ENCODE data around the gene SPAG16. TPM values are rescaled to one million over a fixed set of nuclear protein-coding genes. Genes with fewer than 3 reads are reported as not detected.

Gene SPAG16
- total and polyA plus RNA-seq, 2 experiments from 2014 or later = 28.9 to 30.7 TPM

DNA sequence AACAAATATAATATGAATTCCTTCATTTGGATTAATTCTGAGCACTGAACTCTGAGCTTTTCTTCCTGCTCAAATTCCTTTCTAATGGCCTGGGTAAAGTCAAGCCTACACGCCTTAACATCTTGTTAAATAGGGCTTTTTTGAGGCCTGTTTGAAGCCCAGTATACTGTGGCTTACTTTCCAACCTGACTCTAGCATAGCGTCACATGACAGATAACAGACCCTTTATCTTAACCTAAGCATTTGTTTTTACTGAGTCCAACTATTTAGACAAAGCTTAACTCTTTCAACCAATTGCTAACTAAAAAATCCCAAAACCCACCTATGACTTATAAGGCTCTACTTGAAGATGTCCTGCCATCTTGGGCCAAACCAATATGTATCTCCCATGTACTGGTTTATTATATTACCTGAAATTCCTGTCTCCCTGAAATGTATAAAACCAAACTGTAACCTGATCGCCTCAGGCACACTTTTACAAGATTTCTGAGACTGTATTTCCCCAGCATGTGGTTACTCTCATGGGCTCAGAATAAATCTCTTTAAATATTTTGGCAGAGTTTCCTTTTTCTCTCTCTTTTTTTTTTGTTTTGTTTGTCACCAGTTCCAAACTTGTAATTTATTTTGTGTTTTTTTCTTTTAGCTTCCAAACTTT, 855.5 kb downstream of the SPAG16 start:
- Histone ChIP-seq H3K4me2 (ENCODE audit: unreplicated experiment) (no peak overlapping the region), H3K79me2 (ENCODE audit: insufficient read depth) (no peaks in the 10 kb centered on the region), H3K9me2 (ENCODE audit: insufficient read depth) (no peaks in the 10 kb centered on the region; the same call in none of the 2 replicates), H3F3A (ENCODE audit: insufficient read depth) (no peaks in the 10 kb centered on the region), H3K4me1 (ENCODE audit: insufficient read depth) (no peaks in the 10 kb centered on the region), H4K20me1 (ENCODE audit: insufficient read depth) (no peaks in the 10 kb centered on the region), H3K36me3 (ENCODE audit: low read depth) (no peaks in the 10 kb centered on the region), H3K4me3 (no peak overlapping the region), H2AFZ (no peak overlapping the region), H3K9ac (no peak overlapping the region), H3K27ac (no peak overlapping the region), H3K9me3 (ENCODE audit: low read depth) (no peaks in the 10 kb centered on the region), H3K27me3 (replicated peaks; ENCODE audit: insufficient read depth) (no peaks in the 10 kb centered on the region)
- TF ChIP-seq EZH2 (IDR thresholded peaks at IDR 0.05; ENCODE audit: insufficient read depth, poor library complexity, severe bottlenecking) (no peak), EZH2phosphoT487 (IDR thresholded peaks at IDR 0.05; ENCODE audit: insufficient read depth, low read depth) (no peak)
- in situ Hi-C loops (cut with MboI) = no loop called here
- no peak for DNase-seq
- 61 to 68% methylated on average over 3 of the region's 3 CpGs for WGBS, 2 experiments (ENCODE audit: low coverage in 1 of 2, low lambda C conversion rate in 2 of 2, missing lambda C conversion rate in 2 of 2)

- Histone ChIP-seq H2AFZ (no peak overlapping the region), H3K4me1 (ENCODE audit: insufficient read depth) (no peaks in the 10 kb centered on the region), H3F3A (ENCODE audit: insufficient read depth) (no peaks in the 10 kb centered on the region), H3K36me3 (ENCODE audit: low read depth) (no peaks in the 10 kb centered on the region), H4K20me1 (ENCODE audit: insufficient read depth) (no peaks in the 10 kb centered on the region), H3K9ac (no peak overlapping the region), H3K27ac (no peak overlapping the region), H3K9me3 (ENCODE audit: low read depth) (no peaks in the 10 kb centered on the region), H3K79me2 (ENCODE audit: insufficient read depth) (no peaks in the 10 kb centered on the region), H3K27me3 (replicated peaks; ENCODE audit: insufficient read depth) (no peaks in the 10 kb centered on the region), H3K9me2 (ENCODE audit: insufficient read depth) (no peaks in the 10 kb centered on the region), H3K4me3 (no peak overlapping the region), H3K4me2 (ENCODE audit: unreplicated experiment) (no peak overlapping the region)
- TF ChIP-seq EZH2phosphoT487 (IDR thresholded peaks at IDR 0.05; ENCODE audit: insufficient read depth, low read depth) = no peak
- TF ChIP-seq EZH2 (IDR thresholded peaks at IDR 0.05; ENCODE audit: insufficient read depth, poor library complexity, severe bottlenecking) = no peak
- in situ Hi-C loops (cut with MboI) = no loop called here
- 94 to 95% methylated on average over 1 of the region's 1 CpG for WGBS, 2 experiments (ENCODE audit: low coverage in 1 of 2, low lambda C conversion rate in 2 of 2, missing lambda C conversion rate in 2 of 2)
- no peak for DNase-seq
These were observed 872.7 kb downstream of the SPAG16 start for GRCh38 chr2:214156971-214157370.

DNA sequence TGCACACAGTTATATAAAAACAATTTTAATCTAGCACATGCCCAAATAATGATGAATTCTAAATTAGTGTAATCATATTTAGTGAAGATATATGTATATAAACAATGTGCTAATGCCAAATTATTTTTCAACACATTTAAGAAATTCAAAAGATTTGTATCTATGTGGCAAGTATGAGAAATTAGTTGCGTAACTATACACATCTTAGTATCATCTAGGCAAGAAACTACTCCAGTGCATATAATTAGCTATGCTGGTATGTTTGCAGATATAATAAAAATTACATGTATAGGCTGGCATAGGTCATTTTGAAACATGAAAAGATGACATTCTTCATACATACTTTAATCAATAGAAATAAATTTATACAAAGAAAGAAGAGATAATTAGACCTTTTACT, 874.6 kb downstream of the SPAG16 start:
- no peak overlapping the region for H3K27ac ChIP-seq
- no peaks in the 10 kb centered on the region for H3K36me3 ChIP-seq (ENCODE audit: low read depth)
- in situ Hi-C loops (cut with MboI) = no loop called here
- H3K4me3 ChIP-seq = no peak overlapping the region
- no peaks in the 10 kb centered on the region for H4K20me1 ChIP-seq (ENCODE audit: insufficient read depth)
- no peak overlapping the region for H3K9ac ChIP-seq
- no peaks in the 10 kb centered on the region for H3K9me3 ChIP-seq (ENCODE audit: low read depth)
- no peak for TF ChIP-seq EZH2phosphoT487 (IDR thresholded peaks at IDR 0.05; ENCODE audit: insufficient read depth, low read depth)
- TF ChIP-seq EZH2 (IDR thresholded peaks at IDR 0.05; ENCODE audit: insufficient read depth, poor library complexity, severe bottlenecking) = no peak
- H3K4me1 ChIP-seq (ENCODE audit: insufficient read depth) = no peaks in the 10 kb centered on the region
- H3K27me3 ChIP-seq (replicated peaks; ENCODE audit: insufficient read depth) = no peaks in the 10 kb centered on the region
- WGBS, 2 experiments (ENCODE audit: low coverage in 1 of 2, low lambda C conversion rate in 2 of 2, missing lambda C conversion rate in 2 of 2) = 88 to 94% methylated on average over 1 of the region's 1 CpG
- no peaks in the 10 kb centered on the region for H3K9me2 ChIP-seq (ENCODE audit: insufficient read depth)
- no peak for DNase-seq
- no peaks in the 10 kb centered on the region for H3F3A ChIP-seq (ENCODE audit: insufficient read depth)
- H3K79me2 ChIP-seq (ENCODE audit: insufficient read depth) = no peaks in the 10 kb centered on the region
- no peak overlapping the region for H2AFZ ChIP-seq
- H3K4me2 ChIP-seq (ENCODE audit: unreplicated experiment) = no peak overlapping the region

- WGBS, 2 experiments (ENCODE audit: low coverage in 1 of 2, low lambda C conversion rate in 2 of 2, missing lambda C conversion rate in 2 of 2) = 90 to 95% methylated on average over 5 of the region's 5 CpGs
- TF ChIP-seq EZH2phosphoT487 (IDR thresholded peaks at IDR 0.05; ENCODE audit: insufficient read depth, low read depth) (no peak), EZH2 (IDR thresholded peaks at IDR 0.05; ENCODE audit: insufficient read depth, poor library complexity, severe bottlenecking) (no peak)
- no peak overlapping the region for H3K4me3 ChIP-seq
- H3K79me2 ChIP-seq (ENCODE audit: insufficient read depth) = no peaks in the 10 kb centered on the region
- no peaks in the 10 kb centered on the region for H3K9me2 ChIP-seq (ENCODE audit: insufficient read depth)
- H2AFZ ChIP-seq = peak overlapping the region; percentile 9; the same call in 1 of the 2 replicates
- H3K9ac ChIP-seq = no peak overlapping the region
- in situ Hi-C loops (cut with MboI) = no loop called here
- no peaks in the 10 kb centered on the region for H3K36me3 ChIP-seq (ENCODE audit: low read depth)
- no peak for DNase-seq
- no peak overlapping the region for H3K27ac ChIP-seq
- H3F3A ChIP-seq (ENCODE audit: insufficient read depth) = no peaks in the 10 kb centered on the region
- H4K20me1 ChIP-seq (ENCODE audit: insufficient read depth) = no peaks in the 10 kb centered on the region
- H3K4me1 ChIP-seq (ENCODE audit: insufficient read depth) = no peaks in the 10 kb centered on the region
- no peaks in the 10 kb centered on the region for H3K9me3 ChIP-seq (ENCODE audit: low read depth)
- H3K4me2 ChIP-seq (ENCODE audit: unreplicated experiment) = no peak overlapping the region
- H3K27me3 ChIP-seq (replicated peaks; ENCODE audit: insufficient read depth) = no peaks in the 10 kb centered on the region
These were observed 885.0 kb downstream of the SPAG16 start for GRCh38 chr2:214169281-214169680.

Data from GM23248 (cell line).